GM10266 (cell line): ENCODE measurements around the gene LBHD2.

Source experiments
- DNase-seq: peaks from one replicate; pipeline ENCODE4 v3.0.0; 2012; ENCODE audit errors: extremely low spot score
- CTCF ChIP-seq: IDR thresholded peaks from 2 replicates; pipeline ENCODE4 v1.5.1; 2012; ENCODE audit warnings: mild to moderate bottlenecking, low read depth; ENCODE audit not compliant: control insufficient read depth, insufficient read depth; ENCODE audit errors: missing control alignments

The LBHD2 gene

GRCh38 chr14:103055695-103056094 is 28.3 kb upstream of the LBHD2 start:
- no peak for DNase-seq
- no peak for TF ChIP-seq CTCF

GRCh38 chr14:103056322-103057027 is 27.5 kb upstream of the LBHD2 start:
- no peak for TF ChIP-seq CTCF
- peak; percentile 40 for DNase-seq

GRCh38 chr14:103057028-103057371 is 27.0 kb upstream of the LBHD2 start:
- no peak for TF ChIP-seq CTCF
- no peak for DNase-seq

- peak; percentile 96 for DNase-seq
- TF ChIP-seq CTCF = no peak
Observed at GRCh38 chr14:103057372-103058163, 26.4 kb upstream of the LBHD2 start, which contains the start of gene CDC42BPB. TSS of gene CDC42BPB (minus strand) at chr14:103057549. CDS start at chr14:103057173, 376 bp downstream.

GRCh38 chr14:103058164-103059055 is 25.6 kb upstream of the LBHD2 start:
- TF ChIP-seq CTCF = no peak
- DNase-seq = no peak

- TF ChIP-seq CTCF = no peak
- no peak for DNase-seq
Observed at GRCh38 chr14:103059556-103059955, 24.5 kb upstream of the LBHD2 start.
